ENCODE data around the gene PDCD11. TPM values are rescaled to one million over a fixed set of nuclear protein-coding genes. Genes with fewer than 3 reads are reported as not detected.

Gene PDCD11
- total RNA-seq, 1 experiment from 2014 or later: 20.4 TPM

- no peaks in the 10 kb centered on the region for H3K9me2 ChIP-seq (ENCODE audit: insufficient read depth)
- ChIA-PET CTCF (interaction anchor here (0.5 kb wide), 1 partner anchor 761 kb away, joined by 4 read pairs; no protein-coding TSS in a partner anchor), POLR2A (ENCODE audit: unreplicated experiment) (no interaction called here)
- H2AFZ ChIP-seq: no peak overlapping the region
- TF ChIP-seq EZH2 (IDR thresholded peaks at IDR 0.05; ENCODE audit: low read depth) (no peak), CTCF (conservative IDR thresholded peaks at IDR 0.05) (no peak)
- no peaks in the 10 kb centered on the region; the same call in 1 of the 2 replicates for H3F3A ChIP-seq (ENCODE audit: insufficient read depth, low read depth)
- peak overlapping the region; percentile 61; the same call in 1 of the 2 replicates for H3K4me3 ChIP-seq
- peak overlapping the region; percentile 82 for H3K4me2 ChIP-seq
- no peaks in the 10 kb centered on the region for H3K9me3 ChIP-seq (ENCODE audit: insufficient read depth, low read depth)
- H3K36me3 ChIP-seq (ENCODE audit: low read depth): no peaks in the 10 kb centered on the region
- H3K27ac ChIP-seq: no peak overlapping the region
- no peaks in the 10 kb centered on the region for H3K79me2 ChIP-seq (ENCODE audit: low read depth)
- no peaks in the 10 kb centered on the region for H4K20me1 ChIP-seq (ENCODE audit: insufficient read depth)
- peaks cover 5% of the 10 kb centered on the region; the same call in 1 of the 2 replicates for H3K4me1 ChIP-seq (replicated peaks; ENCODE audit: insufficient read depth)
- BruUV-seq (replicated peaks): no TSS peak
- DNase-seq: no peak
- intact Hi-C loops (cut with micrococcal nuclease; ENCODE audit: unreplicated experiment): loop anchor here (5.0 to 10.0 kb wide), 2 partner anchors 52 to 100 kb away; no protein-coding TSS in a partner anchor
- H3K27me3 ChIP-seq (ENCODE audit: insufficient read depth, low read depth): no peaks in the 10 kb centered on the region; the same call in 1 of the 2 replicates
These were observed 96.3 kb downstream of the PDCD11 start for GRCh38 chr10:103492655-103493261.

- no peak within 1 kb of the TSS for H3K27ac ChIP-seq
- H3K4me3 ChIP-seq: peak within 1 kb of the TSS; percentile 61
- peak within 1 kb of the TSS; percentile 77 for H2AFZ ChIP-seq
- POLR2A ChIA-PET (ENCODE audit: unreplicated experiment): no interaction called here
- no peak for DNase-seq
- no peak for TF ChIP-seq EZH2 (IDR thresholded peaks at IDR 0.05; ENCODE audit: low read depth)
- no peak for TF ChIP-seq CTCF (conservative IDR thresholded peaks at IDR 0.05)
- peak within 1 kb of the TSS; percentile 82 for H3K4me2 ChIP-seq
- CTCF ChIA-PET: no interaction called here
- no peaks in the 10 kb centered on the region; the same call in 1 of the 2 replicates for H3F3A ChIP-seq (ENCODE audit: insufficient read depth, low read depth)
- no peaks in the 10 kb centered on the region; the same call in 1 of the 2 replicates for H3K27me3 ChIP-seq (ENCODE audit: insufficient read depth, low read depth)
- H3K9me2 ChIP-seq (ENCODE audit: insufficient read depth): no peaks in the 10 kb centered on the region
- peaks cover 5% of the 10 kb centered on the region; the same call in 1 of the 2 replicates for H3K4me1 ChIP-seq (replicated peaks; ENCODE audit: insufficient read depth)
- intact Hi-C loops (cut with micrococcal nuclease; ENCODE audit: unreplicated experiment): loop anchor here (5.0 to 10.0 kb wide), 2 partner anchors 51 to 99 kb away; no protein-coding TSS in a partner anchor
- H4K20me1 ChIP-seq (ENCODE audit: insufficient read depth): no peaks in the 10 kb centered on the region
- no peaks in the 10 kb centered on the region for H3K79me2 ChIP-seq (ENCODE audit: low read depth)
- BruUV-seq (replicated peaks): no TSS peak
- H3K9me3 ChIP-seq (ENCODE audit: insufficient read depth, low read depth): no peaks in the 10 kb centered on the region
- no peaks in the 10 kb centered on the region for H3K36me3 ChIP-seq (ENCODE audit: low read depth)
These were observed 97.0 kb downstream of the PDCD11 start, which contains the start of gene NEURL1 for GRCh38 chr10:103493362-103493915. NEURL1 (plus strand) TSS chr10:103493705; CDS start chr10:103494388, 683 bp downstream.

GRCh38 chr10:103493916-103494877 is 97.8 kb downstream of the PDCD11 start:
- peak overlapping the region; percentile 82 for H3K4me2 ChIP-seq

More at GRCh38 chr10:103493916-103494877, 97.8 kb downstream of the PDCD11 start:
- Histone ChIP-seq H2AFZ (peak overlapping the region; percentile 77), H3K9me2 (ENCODE audit: insufficient read depth) (no peaks in the 10 kb centered on the region), H3K36me3 (ENCODE audit: low read depth) (no peaks in the 10 kb centered on the region), H3F3A (ENCODE audit: insufficient read depth, low read depth) (no peaks in the 10 kb centered on the region; the same call in 1 of the 2 replicates), H3K4me3 (peak overlapping the region; percentile 61), H3K4me1 (replicated peaks; ENCODE audit: insufficient read depth) (peaks cover 5% of the 10 kb centered on the region; the same call in 1 of the 2 replicates), H4K20me1 (ENCODE audit: insufficient read depth) (no peaks in the 10 kb centered on the region), H3K27ac (no peak overlapping the region), H3K27me3 (ENCODE audit: insufficient read depth, low read depth) (no peaks in the 10 kb centered on the region; the same call in 1 of the 2 replicates), H3K9me3 (ENCODE audit: insufficient read depth, low read depth) (no peaks in the 10 kb centered on the region), H3K79me2 (ENCODE audit: low read depth) (no peaks in the 10 kb centered on the region)
- peak in 1 of 2 experiments; percentile 16 for DNase-seq
- TF ChIP-seq EZH2 (IDR thresholded peaks at IDR 0.05; ENCODE audit: low read depth) (no peak), CTCF (conservative IDR thresholded peaks at IDR 0.05) (no peak)
- ChIA-PET CTCF (no interaction called here), POLR2A (ENCODE audit: unreplicated experiment) (no interaction called here)
- BruUV-seq (replicated peaks): no TSS peak
- intact Hi-C loops (cut with micrococcal nuclease; ENCODE audit: unreplicated experiment): loop anchor here (5.0 to 10.0 kb wide), 2 partner anchors 51 to 98 kb away; no protein-coding TSS in a partner anchor

Data from PC-9 (cell line).